Activated CD4-positive, alpha-beta T cell treated with anti-CD3 and anti-CD28 coated beads for 48 hours (primary cell): Measurements from ENCODE around the gene CRACDL.
"Not testable (repeated sequence)": the region's sequence is repeated elsewhere in the genome, so short reads cannot be mapped to it uniquely, and the experiment has no call there.

Source experiments
- DNase-seq: peaks from one replicate; pipeline ENCODE4 v3.0.0-alpha.2; 2020

Gene CRACDL

GRCh38 chr2:98903767-98904485 lies 32.1 kb downstream of the CRACDL start:
- DNase-seq: no peak

DNA sequence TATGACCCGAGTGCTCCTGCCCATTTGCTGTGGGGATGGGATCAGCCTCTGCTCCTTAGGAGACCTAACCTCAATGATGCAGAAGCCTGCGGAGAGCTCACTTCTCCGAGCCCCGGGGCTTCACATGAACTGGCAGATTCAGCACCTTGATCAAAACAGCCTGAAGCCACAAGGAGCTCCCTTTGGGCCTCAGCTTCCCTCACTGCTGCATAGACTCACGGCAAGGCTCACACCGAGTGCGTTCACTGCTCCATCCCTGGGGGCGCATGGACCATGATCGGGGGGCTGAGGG lies 33.0 kb downstream of the CRACDL start:
- DNase-seq: no peak

GRCh38 chr2:98902209-98903063 lies 33.6 kb downstream of the CRACDL start:
- DNase-seq: no peak

GRCh38 chr2:98901702-98902101 lies 34.3 kb downstream of the CRACDL start:
- no peak for DNase-seq

GRCh38 chr2:98901291-98901690 lies 34.7 kb downstream of the CRACDL start:
- no peak for DNase-seq

- no peak for DNase-seq
Observed at GRCh38 chr2:98900721-98901120, 35.3 kb downstream of the CRACDL start.

DNA sequence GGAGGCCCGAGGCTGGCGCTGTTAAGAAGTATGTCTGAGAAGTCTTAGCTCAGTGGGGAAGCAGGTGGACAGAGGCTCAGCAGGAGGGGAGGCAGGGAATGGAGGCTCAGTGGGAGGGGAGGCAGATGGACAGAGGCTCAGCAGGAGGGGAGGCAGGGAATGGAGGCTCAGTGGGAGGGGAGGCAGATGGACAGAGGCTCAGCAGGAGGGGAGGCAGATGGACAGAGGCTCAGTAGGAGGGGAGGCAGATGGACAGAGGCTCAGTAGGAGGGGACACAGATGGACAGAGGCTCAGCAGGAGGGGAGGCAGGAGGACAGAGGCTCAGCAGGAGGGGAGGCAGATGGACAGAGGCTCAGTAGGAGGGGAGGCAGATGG lies 36.3 kb downstream of the CRACDL start:
- DNase-seq: not testable (repeated sequence)

DNA sequence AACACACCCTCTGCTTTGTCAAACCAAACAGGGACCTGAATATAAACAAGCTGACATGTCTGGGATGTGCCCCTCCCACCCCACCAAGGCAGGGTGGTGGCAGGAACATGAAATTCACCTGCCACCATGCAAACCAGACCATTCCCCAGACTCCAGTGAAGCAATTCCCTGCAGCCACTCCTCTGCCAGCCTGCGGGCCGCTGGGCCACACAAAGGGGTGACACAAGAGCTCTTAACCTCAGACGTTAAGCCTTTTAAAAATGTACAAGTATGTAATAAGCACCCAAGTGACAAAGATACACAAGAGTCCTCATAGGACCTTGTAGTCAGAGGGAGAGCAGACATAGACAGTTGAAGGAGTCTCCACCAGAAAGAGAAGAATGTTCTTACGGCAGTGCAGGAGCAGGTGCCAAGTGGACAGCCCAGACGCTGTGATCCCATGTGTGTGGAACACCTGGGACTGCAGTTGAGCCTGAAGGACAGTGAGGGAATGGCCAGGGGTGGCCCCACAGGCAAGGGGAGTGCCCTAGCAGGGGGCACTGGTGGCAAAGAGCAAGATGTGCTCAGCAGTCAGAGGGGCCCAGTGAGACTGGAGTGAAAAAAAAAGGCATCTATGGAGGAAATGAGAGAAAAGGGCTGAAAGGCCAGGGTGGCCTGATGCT lies 36.9 kb downstream of the CRACDL start:
- DNase-seq: no peak

DNA sequence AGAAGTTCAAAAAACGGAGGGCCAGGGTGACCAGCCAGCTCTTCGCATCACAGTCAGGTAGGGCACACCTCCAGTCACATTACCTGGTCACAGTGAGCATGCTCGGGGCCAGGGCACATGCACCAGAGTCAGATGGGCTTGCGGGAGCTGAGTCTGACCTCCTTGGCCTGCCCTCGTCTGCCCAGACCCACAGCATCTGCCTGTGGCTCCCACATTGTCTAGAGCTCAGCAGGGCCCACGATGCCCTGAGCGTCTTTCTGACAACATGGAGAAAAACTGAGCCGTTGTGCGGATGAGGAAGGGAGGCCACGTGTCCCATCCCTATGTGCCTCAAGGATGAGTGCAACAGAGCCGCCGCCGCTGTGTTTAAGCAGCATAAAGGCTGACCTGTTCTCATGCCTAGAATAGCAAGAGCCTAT lies 37.6 kb downstream of the CRACDL start:
- DNase-seq: no peak

DNA sequence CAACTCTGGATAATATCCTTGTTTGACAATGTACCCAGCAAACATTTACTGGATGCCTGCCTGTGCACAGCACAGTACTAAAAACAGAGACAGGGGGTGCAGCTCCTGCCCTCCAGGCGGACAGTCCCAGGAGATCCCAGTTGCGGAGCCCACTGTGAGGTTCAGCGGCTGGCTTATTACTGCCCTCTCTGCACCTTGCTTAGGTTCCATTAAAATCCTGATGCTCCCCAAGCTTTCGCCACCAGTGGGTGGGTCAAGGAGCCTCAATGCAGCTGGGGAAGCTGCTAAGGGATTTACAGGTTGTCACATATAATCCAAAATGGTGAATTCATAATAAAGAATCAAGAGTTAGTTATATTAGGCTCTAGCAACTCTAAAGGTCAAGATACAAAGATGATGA lies 38.3 kb downstream of the CRACDL start:
- no peak for DNase-seq

DNA sequence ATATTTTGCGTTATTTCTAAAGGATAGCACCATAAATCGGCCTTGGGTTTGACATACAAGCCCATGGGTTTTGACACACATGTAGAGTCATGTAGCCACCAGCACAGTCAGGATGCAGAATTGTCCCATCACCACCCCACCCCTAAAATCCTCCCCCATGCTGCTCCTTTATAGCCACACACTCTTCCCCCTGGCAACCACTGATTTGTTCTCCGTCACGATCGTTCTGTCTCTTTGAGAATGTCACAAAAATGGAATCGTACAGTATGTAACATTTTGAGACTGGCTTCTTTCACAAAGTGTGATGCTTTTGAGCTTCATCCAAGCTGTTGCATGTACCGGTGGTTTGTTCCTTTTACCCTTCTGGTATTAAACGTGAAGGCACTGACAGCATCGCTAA lies 39.1 kb downstream of the CRACDL start:
- no peak for DNase-seq

GRCh38 chr2:98896416-98896815 lies 39.6 kb downstream of the CRACDL start:
- no peak for DNase-seq

DNA sequence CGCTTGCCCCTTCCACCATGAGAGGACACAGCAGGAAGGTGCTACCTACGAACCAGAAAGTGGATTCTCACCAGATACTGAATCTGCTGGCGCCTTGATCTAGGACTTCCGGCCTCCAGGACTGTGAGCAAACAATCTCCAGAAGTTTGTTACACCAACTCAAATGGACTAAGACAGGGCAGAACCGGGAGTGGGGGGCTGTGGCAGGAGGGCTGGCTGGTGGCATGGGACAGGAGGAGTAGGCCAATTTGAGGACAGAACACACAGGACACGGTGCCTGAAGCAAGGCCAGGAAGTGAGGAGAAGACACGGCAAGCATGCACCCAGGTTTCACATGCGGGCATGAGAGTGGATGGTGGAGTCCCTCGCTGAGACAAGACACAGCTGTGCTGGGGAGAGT lies 40.1 kb downstream of the CRACDL start:
- DNase-seq: no peak

DNA sequence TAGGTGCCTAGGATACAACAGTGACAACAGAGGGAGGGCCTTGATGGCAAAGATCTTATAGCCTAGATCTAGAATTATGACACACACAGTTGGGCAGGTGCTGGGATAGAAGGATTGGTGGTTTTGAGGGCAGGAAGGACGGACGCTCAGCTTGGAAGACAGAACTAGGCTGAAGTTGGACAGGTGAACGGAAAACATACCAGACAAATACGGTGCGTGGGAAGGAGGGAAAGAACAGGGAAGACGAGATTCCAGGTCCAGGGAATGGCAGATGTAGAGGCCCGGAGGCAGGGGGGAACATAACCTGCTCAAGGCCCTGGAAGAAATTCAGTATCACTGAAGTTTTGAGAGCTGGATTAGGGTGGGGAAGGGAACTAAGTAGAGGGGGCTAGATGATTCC lies 40.8 kb downstream of the CRACDL start:
- DNase-seq: no peak

GRCh38 chr2:98894331-98895000 lies 41.6 kb downstream of the CRACDL start:
- DNase-seq: no peak

DNA sequence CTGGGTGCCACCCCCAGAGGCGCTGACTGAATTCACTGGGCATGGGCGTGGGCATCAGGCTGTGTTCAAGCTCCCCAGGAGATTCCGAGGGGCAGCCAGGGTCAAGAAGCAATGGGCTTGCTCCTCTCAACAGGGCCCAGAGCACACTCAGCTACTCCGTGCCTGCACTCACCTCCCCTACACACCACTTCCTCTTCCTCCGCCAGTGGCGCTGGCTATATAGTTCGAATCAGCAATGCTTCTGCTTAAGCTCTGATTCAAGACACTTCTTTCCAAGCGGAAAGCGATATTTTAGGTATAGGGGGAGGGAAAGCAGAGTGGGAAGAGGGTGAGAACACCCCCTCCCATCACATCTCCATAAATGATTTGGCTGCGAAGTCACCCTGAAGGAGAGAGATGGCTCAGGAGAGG lies 42.1 kb downstream of the CRACDL start:
- no peak for DNase-seq

DNA sequence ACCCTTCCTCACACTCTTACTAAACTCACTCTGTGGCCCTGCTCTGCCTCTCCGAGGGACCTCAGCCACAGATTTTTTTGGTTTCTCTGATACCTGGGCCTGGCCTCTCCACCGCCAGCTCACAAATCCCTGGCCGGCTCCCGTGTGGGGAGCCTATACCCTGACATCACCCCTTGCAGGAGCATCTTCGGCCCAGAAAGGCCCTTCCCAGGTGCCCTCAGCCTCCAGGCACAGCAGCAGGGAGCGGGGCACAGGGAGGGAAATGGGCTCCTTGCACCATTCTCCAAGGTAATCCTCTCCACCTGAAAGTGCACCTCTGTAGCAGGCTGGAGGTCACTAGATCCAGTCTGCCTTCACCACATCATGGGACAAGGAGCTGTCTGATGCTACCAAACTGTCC lies 43.2 kb downstream of the CRACDL start:
- DNase-seq: no peak

DNA sequence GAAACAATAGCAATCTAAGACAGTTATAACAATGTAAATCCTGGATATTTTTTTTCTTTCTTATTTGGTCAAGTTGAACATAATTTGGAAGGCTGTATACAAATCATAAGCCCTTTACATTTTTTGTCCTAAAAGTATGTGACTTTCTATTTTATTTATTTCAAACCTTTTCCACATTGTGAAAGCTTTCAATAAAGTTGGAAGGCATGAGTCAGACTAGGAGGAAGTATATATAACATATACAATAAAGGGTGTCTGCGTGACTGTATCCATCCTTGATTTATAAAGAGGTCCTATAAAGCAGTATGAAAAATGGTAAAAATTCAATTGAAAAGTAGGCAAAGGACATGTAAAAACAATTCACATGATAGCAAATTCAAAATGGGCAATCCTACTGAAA lies 44.4 kb downstream of the CRACDL start:
- DNase-seq: no peak

GRCh38 chr2:98886066-98886554 lies 49.9 kb downstream of the CRACDL start:
- DNase-seq: no peak

GRCh38 chr2:98884658-98885057 lies 51.4 kb downstream of the CRACDL start:
- DNase-seq: no peak

DNA sequence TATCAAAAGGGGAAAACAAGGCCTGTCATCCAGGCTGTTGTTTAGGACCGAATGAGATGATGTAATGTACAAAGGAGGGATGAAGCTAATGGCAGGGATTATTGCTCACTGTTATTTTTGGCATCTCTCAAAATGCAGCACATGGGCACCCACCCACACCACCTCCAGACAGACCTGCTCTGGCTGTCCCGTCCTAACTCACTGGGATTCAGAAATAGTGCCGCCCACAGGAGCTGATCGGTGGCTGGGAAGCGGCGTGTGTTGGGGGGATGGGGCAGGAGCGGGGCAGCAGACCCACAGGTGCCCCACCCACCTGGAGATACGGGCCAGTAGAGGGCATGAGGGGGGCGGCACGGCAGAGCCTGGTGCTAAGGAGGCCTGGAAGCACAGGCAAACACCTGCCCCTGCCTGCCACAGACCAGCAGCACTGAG lies 52.2 kb downstream of the CRACDL start:
- no peak for DNase-seq

DNA sequence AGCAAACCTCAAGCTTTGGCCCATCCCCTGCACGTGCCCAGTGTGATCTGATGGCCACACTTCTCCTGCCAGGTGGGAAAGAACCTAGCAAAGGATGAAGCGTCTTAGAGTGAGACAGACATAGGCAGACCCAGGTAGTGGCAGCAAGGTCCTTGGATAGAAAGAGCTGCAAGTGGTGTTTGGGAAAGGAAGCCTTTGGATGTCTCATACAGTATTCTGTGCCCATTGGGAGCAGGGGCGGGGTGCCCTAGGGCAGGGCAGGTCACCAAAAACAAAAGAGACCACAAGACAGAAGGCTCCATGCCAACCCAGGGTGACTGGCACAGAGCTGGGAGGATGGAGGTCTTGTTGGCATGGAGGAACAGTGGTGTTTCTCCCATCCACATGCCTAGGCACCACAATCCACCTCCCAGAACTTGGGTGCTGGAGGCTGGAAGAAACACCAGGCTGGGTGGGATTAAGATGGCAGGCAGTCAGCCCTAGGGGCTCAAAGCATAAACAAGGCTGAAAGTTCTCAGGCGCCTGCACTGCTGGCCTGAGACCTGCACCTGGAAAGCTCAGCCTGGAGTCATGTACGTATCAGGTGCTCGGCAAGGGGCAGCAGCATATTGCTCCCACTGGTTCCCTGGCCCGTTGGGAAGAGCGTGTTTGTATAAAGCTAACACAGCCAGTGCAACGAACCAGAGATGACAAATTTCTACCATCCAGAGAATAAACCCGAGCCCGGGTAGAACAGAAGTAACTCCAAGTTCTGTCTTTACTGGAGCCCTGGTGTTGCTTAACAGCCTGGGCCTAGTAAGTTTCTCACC lies 52.9 kb downstream of the CRACDL start:
- DNase-seq: no peak
